HepG2 (cell line): ENCODE results near the gene LIMA1. TPM values are rescaled to one million over a fixed set of nuclear protein-coding genes. Genes with fewer than 3 reads are reported as not detected.

Source experiments
- HOXA7 ChIP-seq: sonication (generic); formaldehyde crosslinking; IDR thresholded peaks from 2 replicates; pipeline ENCODE4 v1.8.1; 2022; ENCODE audit warnings: mild to moderate bottlenecking, missing genetic modification reagents, moderate library complexity
- MXD4 ChIP-seq: IDR thresholded peaks from 2 replicates; pipeline ENCODE4 v1.6.1; 2016; ENCODE audit warnings: mild to moderate bottlenecking, missing biosample characterization, missing genetic modification reagents
- MXI1 ChIP-seq: IDR thresholded peaks from 3 replicates; pipeline ENCODE4 v1.6.1; 2012; ENCODE audit warnings: low read depth, low read length, inconsistent platforms, borderline replicate concordance
- PAWR ChIP-seq: sonication (generic); formaldehyde crosslinking; IDR thresholded peaks from 2 replicates; pipeline ENCODE4 v1.4.0; 2020; ENCODE audit warnings: missing genetic modification reagents, mild to moderate bottlenecking, borderline replicate concordance
- SOX13 ChIP-seq, 3 experiments: fragments of 450-650 bp in 1 of 3; sonication (generic) in 1 of 3; formaldehyde crosslinking in 1 of 3; IDR thresholded peaks in 2 of 3; conservative IDR thresholded peaks in 1 of 3; 2 replicates each; pipeline versions ENCODE4 v1.5.0 to v1.6.1; 2016 to 2020; ENCODE audit warnings: antibody characterized with exemption in 1 of 3, mild to moderate bottlenecking in 1 of 3, missing compliant biosample characterization in 1 of 3, missing genetic modification reagents in 1 of 3, moderate library complexity in 1 of 3
- ZNF12 ChIP-seq: sonication (generic); formaldehyde crosslinking; IDR thresholded peaks from 2 replicates; pipeline ENCODE4 v1.5.0; 2020; ENCODE audit warnings: missing genetic modification reagents
- ZNF30 ChIP-seq: sonication (generic); formaldehyde crosslinking; IDR thresholded peaks from 2 replicates; pipeline ENCODE4 v1.5.0; 2020; ENCODE audit warnings: mild to moderate bottlenecking, missing genetic modification reagents
- ZNF33A ChIP-seq: sonication (generic); formaldehyde crosslinking; IDR thresholded peaks from 2 replicates; pipeline ENCODE4 v1.5.1; 2020; ENCODE audit warnings: missing genetic modification reagents, mild to moderate bottlenecking, moderate library complexity, borderline replicate concordance
- ZNF746 ChIP-seq: sonication (generic); formaldehyde crosslinking; IDR thresholded peaks from 2 replicates; pipeline ENCODE4 v1.8.0; 2022; ENCODE audit warnings: mild to moderate bottlenecking, missing genetic modification reagents
- polyA plus RNA-seq, 8 experiments: library from polyadenylated mRNA; depleted of rRNA in 3 of 8; stranded (reverse) in 7 of 8; unstranded in 1 of 8; fragments of >200 nt; fragmentation: Illumina TruSeq in 4 of 8; extraction: Trizol in 4 of 8; gene quantifications; 2 replicates each; pipeline versions ENCODE4 v1.2.1 to v1.2.3, GENCODE V29; 2011 to 2016; ENCODE audit warnings: low read depth in 4 of 8, missing spikeins in 1 of 8, mixed read lengths in 1 of 8; ENCODE audit not compliant: insufficient read depth in 1 of 8
- total RNA-seq, 5 experiments: library from RNA; depleted of rRNA; stranded (reverse); fragments of >200 nt; fragmentation: Illumina TruSeq; extraction: Trizol; gene quantifications; 2 replicates each; pipeline ENCODE4 v1.2.3, GENCODE V29; 2016; ENCODE audit warnings: low read depth in 1 of 5
- TF ChIP-seq, protein P1 (sequence below): sonication (generic); formaldehyde crosslinking; IDR thresholded peaks from 2 replicates; pipeline ENCODE4 v1.8.0; 2022; ENCODE audit warnings: missing genetic modification reagents, low read depth, mild to moderate bottlenecking, borderline replicate concordance
- TF ChIP-seq, protein P2 (sequence below): sonication (generic); formaldehyde crosslinking; IDR thresholded peaks from 2 replicates; pipeline ENCODE4 v1.5.0; 2020; ENCODE audit warnings: missing genetic modification reagents
- TF ChIP-seq, protein P3 (sequence below): sonication (generic); formaldehyde crosslinking; IDR thresholded peaks from 2 replicates; pipeline ENCODE4 v1.8.0; 2022; ENCODE audit warnings: low read depth, missing genetic modification reagents
- TF ChIP-seq, protein P4 (sequence below), 2 experiments: sonication (generic) in 1 of 2; formaldehyde crosslinking in 1 of 2; IDR thresholded peaks; 2 replicates each; pipeline versions ENCODE4 v1.5.1 to v1.6.1; 2011 to 2020; ENCODE audit warnings: borderline replicate concordance in 1 of 2, low read depth in 1 of 2, low read length in 1 of 2, mild to moderate bottlenecking in 1 of 2, missing genetic modification reagents in 1 of 2, moderate library complexity in 1 of 2
- TF ChIP-seq, protein P5 (sequence below): sonication (generic); formaldehyde crosslinking; IDR thresholded peaks from 2 replicates; pipeline ENCODE4 v1.8.0; 2022; ENCODE audit warnings: missing genetic modification reagents, mild to moderate bottlenecking, borderline replicate concordance
- TF ChIP-seq, protein P6 (sequence below): sonication (generic); formaldehyde crosslinking; IDR thresholded peaks from 2 replicates; pipeline ENCODE4 v1.4.0; 2020; ENCODE audit warnings: missing genetic modification reagents; ENCODE audit errors: not compliant biosample characterization
- TF ChIP-seq, protein P7 (sequence below): sonication (generic); formaldehyde crosslinking; IDR thresholded peaks from 2 replicates; pipeline ENCODE4 v1.8.0; 2022; ENCODE audit warnings: mild to moderate bottlenecking, missing genetic modification reagents, borderline replicate concordance
- TF ChIP-seq, protein P8 (sequence below): sonication (generic); formaldehyde crosslinking; IDR thresholded peaks from 2 replicates; pipeline ENCODE4 v1.8.1; 2023; ENCODE audit warnings: mild to moderate bottlenecking, moderate library complexity, missing genetic modification reagents

The LIMA1 gene
- total and polyA plus RNA-seq, 2 of the 13 experiments (the other 11 are each of a cell fraction or from before 2014, with no cell fraction given): 13.0 to 19.8 TPM

DNA sequence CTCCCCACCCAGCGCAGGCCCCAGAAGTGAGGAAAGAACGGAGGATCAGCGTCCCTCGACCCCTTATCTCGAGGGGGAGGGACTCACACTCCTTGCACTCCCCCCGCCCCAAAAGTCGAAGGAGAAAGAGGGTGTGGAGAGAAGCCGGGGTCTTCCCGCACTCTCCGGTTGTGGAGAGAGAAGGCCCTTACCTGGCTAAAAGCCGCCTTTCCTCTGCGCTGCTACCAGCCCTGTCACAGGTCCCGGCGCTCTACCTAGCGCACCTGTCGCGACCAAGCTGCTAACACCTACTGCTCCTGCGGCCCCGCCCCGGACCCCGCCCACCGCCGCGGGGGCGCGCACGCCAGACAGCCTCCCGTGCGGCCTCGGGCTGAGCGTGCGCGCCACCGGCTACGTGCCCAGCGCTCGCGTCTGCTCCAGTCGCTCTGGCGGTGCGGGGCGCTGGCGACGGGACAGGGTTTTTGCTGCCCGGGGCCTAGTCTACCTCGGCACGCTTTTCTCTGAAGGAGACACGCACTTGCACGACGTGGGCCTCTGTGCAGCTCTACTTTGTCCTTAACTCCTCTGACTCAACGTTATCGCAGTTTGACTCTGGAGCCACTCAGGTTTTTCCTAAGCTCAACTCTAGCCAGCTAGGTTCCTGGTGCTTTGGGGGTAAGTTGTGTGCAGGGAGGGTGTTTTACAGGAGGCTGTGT is at the start of gene LIMA1 (continued):
- no peak; the same call in 2 of the 3 replicates for TF ChIP-seq MXI1
- TF ChIP-seq, protein P1, sequence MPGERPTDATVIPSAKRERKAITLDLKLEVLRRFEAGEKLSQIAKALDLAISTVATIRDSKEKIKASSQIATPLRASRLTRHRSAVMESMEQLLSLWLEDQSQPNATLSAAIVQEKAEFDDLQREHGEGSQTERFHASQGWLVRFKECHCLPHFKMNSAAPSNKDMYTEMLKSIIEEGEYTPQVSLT: 0 out of 2 replicates have a peak, but pooled peaks have one; percentile 54
- TF ChIP-seq, protein P2, sequence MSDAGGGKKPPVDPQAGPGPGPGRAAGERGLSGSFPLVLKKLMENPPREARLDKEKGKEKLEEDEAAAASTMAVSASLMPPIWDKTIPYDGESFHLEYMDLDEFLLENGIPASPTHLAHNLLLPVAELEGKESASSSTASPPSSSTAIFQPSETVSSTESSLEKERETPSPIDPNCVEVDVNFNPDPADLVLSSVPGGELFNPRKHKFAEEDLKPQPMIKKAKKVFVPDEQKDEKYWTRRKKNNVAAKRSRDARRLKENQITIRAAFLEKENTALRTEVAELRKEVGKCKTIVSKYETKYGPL (CRISPR knock-in tag): no peak
- TF ChIP-seq, protein P3, sequence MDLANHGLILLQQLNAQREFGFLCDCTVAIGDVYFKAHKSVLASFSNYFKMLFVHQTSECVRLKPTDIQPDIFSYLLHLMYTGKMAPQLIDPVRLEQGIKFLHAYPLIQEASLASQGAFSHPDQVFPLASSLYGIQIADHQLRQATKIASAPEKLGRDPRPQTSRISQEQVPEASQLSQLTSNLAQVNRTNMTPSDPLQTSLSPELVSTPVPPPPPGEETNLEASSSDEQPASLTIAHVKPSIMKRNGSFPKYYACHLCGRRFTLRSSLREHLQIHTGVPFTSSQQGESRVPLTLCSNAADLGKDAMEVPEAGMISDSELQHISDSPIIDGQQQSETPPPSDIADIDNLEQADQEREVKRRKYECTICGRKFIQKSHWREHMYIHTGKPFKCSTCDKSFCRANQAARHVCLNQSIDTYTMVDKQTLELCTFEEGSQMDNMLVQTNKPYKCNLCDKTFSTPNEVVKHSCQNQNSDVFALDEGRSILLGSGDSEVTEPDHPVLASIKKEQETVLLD (CRISPR knock-in tag): no peak
- TF ChIP-seq HOXA7 (CRISPR knock-in tag): no peak
- TF ChIP-seq, protein P4, sequence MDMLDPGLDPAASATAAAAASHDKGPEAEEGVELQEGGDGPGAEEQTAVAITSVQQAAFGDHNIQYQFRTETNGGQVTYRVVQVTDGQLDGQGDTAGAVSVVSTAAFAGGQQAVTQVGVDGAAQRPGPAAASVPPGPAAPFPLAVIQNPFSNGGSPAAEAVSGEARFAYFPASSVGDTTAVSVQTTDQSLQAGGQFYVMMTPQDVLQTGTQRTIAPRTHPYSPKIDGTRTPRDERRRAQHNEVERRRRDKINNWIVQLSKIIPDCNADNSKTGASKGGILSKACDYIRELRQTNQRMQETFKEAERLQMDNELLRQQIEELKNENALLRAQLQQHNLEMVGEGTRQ (IDR thresholded peaks at IDR 0.05; ENCODE audit: low read depth, low read length): no peak
- TF ChIP-seq, protein P4 (CRISPR knock-in tag; IDR thresholded peaks at IDR 0.05; ENCODE audit: borderline replicate concordance): no peak
- TF ChIP-seq ZNF746 (CRISPR knock-in tag): no peak
- TF ChIP-seq, protein P5, sequence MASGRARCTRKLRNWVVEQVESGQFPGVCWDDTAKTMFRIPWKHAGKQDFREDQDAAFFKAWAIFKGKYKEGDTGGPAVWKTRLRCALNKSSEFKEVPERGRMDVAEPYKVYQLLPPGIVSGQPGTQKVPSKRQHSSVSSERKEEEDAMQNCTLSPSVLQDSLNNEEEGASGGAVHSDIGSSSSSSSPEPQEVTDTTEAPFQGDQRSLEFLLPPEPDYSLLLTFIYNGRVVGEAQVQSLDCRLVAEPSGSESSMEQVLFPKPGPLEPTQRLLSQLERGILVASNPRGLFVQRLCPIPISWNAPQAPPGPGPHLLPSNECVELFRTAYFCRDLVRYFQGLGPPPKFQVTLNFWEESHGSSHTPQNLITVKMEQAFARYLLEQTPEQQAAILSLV (CRISPR knock-in tag): peak; percentile 29; the same call in 1 of the 2 replicates
- TF ChIP-seq ZNF30 (CRISPR knock-in tag): no peak
- TF ChIP-seq, protein P6, sequence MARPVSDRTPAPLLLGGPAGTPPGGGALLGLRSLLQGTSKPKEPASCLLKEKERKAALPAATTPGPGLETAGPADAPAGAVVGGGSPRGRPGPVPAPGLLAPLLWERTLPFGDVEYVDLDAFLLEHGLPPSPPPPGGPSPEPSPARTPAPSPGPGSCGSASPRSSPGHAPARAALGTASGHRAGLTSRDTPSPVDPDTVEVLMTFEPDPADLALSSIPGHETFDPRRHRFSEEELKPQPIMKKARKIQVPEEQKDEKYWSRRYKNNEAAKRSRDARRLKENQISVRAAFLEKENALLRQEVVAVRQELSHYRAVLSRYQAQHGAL (CRISPR knock-in tag): no peak
- no peak for TF ChIP-seq PAWR (CRISPR knock-in tag)
- TF ChIP-seq, protein P7, sequence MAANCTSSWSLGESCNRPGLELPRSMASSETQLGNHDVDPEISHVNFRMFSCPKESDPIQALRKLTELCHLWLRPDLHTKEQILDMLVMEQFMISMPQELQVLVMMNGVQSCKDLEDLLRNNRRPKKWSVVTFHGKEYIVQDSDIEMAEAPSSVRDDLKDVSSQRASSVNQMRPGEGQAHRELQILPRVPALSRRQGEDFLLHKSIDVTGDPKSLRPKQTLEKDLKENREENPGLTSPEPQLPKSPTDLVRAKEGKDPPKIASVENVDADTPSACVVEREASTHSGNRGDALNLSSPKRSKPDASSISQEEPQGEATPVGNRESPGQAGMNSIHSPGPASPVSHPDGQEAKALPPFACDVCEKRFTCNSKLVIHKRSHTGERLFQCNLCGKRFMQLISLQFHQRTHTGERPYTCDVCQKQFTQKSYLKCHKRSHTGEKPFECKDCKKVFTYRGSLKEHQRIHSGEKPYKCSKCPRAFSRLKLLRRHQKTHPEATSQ (CRISPR knock-in tag): no peak
- TF ChIP-seq MXD4 (CRISPR knock-in tag): no peak
- TF ChIP-seq SOX13 (IDR thresholded peaks at IDR 0.05): no peak
- TF ChIP-seq SOX13 (CRISPR knock-in tag; conservative IDR thresholded peaks at IDR 0.05 in 1 of 2, IDR thresholded peaks at IDR 0.05 in 1 of 2): peak in 1 of 2 experiments; percentile 12; a peak in 1 of 4 replicates
- no peak for TF ChIP-seq ZNF33A (CRISPR knock-in tag)
- TF ChIP-seq, protein P8, sequence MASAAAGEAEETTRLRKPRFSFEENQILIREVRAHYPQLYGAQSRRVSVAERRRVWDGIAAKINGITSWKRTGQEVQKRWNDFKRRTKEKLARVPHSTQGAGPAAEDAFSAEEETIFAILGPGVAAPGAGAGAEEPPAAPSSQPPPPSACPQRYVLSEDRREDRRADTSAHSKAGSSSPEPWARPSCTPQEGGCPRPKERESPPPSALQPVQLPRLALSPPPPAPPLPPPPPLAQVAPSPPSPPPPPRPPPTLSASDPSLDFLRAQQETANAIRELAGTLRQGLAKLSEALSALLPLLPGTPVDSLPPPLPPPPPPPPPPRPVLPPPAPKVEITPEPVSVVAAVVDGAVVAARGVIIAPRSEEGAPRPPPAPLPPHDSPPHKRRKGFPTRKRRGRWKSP: peak; percentile 87
- no peak for TF ChIP-seq ZNF12 (CRISPR knock-in tag)
